ENCODE measurements around the gene CDRT15L2.
"Not testable (repeated sequence)": the region's sequence is repeated elsewhere in the genome, so short reads cannot be mapped to it uniquely, and the experiment has no call there.

CDRT15L2 gene

DNA sequence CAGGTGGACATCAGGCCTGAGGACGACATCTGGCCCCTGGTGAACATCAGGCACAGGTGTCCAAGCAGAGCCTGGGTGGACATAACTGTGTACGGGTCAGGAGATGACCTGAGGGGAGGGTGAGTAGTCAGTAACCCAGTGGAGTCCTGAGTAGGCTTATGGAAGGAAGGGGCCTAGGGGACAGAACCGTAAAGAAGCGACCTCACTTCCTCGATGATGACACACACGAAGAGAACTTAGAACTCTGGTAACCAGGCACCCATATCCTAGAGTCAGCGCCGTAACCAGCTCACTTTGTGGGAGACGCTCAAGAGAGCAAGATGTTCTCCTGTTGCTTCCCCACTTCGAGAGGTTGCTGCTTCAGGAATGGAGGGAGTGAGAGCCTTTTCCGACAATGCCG, at the start of gene CDRT15L2:
Gene CDRT15L2, plus strand, starts transcription at position 301 of the 400 bp plus-strand sequence. Its CDS starts 20 bp downstream, at position 321.
- DNase-seq (ENCODE audit: low read depth), result not testable (repeated sequence)

DNA sequence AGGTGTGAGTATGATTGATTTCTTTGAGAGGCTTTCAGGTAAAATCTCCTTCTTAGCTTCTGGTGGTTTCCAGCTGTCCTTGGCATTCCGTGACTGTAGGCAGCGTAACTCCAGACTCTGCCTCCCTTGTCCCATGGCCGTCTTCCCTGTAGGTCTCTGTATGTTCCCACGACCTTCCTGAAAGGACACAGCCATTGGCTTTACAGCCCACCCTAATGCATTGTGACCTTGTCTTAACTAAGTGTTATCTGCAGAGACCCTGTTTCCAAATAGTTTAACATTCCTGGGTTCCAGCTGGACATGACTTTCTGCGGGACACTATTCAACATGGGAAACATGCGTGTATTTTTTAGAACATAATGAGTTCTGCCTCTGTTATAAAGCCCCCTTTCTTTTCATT, 49.4 kb upstream of the CDRT15L2 start:
- H3K4me3 ChIP-seq (ENCODE audit: control insufficient read depth, low read depth, low read length); DNase-seq (ENCODE audit: low read depth): not testable (repeated sequence)

More for the DNA sequence above, at the start of gene CDRT15L2:
- H3K4me3 ChIP-seq (ENCODE audit: control insufficient read depth, low read depth, low read length), result not testable (repeated sequence)

DNA sequence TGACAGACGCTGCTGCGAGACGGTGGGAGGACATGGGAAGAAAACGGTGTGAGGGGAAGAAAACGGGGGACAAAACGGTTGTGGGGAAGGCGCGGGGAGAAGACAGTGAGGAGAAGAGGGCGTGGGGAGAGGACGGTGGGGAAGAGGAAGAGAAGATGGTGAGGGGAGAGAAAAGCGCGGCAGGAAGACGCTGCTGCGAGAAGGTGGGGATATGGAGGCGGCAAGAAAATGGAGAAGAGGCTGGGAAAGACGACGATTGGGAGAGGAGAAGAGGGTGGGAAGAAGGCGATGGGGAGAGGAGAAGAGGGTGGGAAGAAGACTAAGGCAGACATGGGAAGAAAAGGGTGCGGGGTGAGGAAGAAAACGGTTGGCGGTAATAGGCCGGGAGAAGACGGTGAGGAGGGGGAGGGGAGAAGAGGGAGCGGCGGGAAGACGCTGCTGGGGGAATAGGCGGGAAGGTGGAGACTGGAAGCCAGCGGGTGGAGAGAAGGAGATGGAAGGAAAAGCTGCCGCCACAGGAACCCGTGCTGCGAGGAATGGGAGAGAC, 46.9 kb upstream of the CDRT15L2 start:
- peak overlapping the region; percentile 41 for H3K4me3 ChIP-seq (ENCODE audit: control insufficient read depth, low read depth, low read length)
- peak; percentile 36 for DNase-seq (ENCODE audit: low read depth)

DNA sequence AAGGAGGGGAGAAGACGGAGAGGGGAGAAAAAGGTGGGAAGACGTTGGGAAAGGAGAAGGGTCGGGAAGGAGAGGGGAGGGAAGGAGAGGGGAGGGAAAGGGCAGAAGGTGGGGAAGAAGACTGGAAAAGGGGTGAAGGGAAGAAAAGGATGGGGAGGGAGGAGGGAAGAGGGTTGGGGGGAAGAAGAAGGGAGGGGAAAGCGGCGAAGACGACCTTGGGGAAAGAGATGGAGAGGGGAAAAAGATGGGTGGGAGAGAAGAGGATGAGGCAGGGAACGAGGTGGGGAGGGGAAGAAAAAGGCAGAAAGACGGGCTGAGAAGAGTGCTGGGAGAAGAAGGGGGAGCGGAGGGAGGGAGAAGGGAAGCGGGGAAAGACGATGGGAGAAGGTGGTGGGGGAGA, 46.3 kb upstream of the CDRT15L2 start:
- DNase-seq (ENCODE audit: low read depth), result not testable (repeated sequence)

DNA sequence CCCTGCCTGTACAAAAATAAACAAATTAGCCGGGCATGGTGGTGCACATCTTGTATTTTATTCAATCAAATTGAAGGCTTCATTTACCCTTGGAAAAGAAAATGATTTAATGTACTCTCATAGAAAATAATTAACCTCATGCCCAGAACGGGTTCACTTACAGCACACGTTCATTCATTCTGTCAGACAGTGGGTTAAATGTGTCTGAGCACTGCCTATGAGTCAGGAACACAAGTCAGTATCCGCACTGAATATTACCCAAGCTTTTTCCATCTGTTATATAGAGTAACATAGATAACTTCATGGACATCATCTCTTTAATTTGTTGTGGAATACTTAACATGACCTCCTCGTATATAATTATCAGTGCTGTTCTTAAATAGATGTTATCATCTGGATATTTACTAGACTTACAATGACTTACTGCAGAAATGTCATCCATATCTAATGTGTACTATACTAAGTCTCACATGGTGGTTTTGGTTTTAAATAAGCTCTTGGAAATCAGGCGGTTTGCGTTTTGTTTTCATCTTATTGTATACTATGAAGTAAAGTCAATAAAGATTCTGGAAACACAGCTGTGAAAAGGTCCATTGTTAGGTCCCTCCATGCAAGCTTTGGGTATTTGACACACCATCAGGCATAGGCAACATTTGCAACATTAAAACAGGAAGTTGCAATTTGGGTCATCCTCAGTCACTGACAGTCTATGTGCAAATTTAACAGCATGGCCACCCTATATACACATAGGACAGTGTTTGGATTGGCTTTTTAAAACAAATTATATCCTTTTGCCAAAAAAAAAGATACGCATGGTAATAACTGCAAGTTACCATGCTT, 44.6 kb upstream of the CDRT15L2 start:
- peak; percentile 12 for DNase-seq (ENCODE audit: low read depth)
- not testable (repeated sequence) for H3K4me3 ChIP-seq (ENCODE audit: control insufficient read depth, low read depth, low read length)

More for the DNA sequence above, 46.3 kb upstream of the CDRT15L2 start:
- H3K4me3 ChIP-seq (ENCODE audit: control insufficient read depth, low read depth, low read length), result peak overlapping the region; percentile 45

DNA sequence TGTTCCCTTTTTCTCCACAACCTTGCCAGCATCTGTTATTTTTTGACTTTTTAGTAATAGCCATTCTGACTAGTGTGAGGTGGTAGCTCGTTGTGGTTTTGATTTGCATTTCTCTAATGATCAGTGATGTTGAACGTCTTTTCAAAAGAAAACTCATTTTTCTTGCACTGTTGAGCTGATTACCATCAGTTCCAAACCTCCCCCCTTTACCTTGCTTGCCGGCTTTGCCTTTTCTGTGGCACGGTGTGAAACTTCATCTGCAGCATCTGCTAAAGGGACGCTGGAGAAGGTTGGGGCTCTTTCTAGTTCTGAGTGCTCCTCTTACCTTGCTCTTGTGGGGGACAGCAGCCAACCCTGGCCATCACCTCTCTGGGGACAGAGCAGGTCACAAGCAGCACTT, 39.1 kb upstream of the CDRT15L2 start:
- DNase-seq (ENCODE audit: low read depth); H3K4me3 ChIP-seq (ENCODE audit: control insufficient read depth, low read depth, low read length): not testable (repeated sequence)

DNA sequence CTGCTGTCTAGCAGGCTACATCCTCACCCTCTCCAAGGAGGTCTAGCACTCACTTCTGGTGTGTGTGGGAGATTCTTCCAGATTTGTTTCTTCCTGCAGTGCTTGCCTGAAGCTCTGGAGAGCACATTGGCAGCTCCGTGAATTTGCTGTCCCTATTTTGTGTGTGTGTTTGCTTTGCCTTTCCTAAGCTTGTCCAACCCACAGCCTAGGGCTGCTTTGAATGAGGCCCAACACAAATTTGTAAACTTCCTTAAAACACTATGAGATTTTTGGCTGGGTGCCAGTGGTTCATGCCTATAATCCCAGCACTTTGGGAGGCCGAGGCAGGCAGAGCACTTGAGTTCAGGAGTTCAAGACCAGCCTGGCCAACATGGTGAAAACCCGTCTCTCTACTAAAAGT, 38.7 kb upstream of the CDRT15L2 start:
- not testable (repeated sequence) for H3K4me3 ChIP-seq (ENCODE audit: control insufficient read depth, low read depth, low read length)
- peak; percentile 5 for DNase-seq (ENCODE audit: low read depth)

DNA sequence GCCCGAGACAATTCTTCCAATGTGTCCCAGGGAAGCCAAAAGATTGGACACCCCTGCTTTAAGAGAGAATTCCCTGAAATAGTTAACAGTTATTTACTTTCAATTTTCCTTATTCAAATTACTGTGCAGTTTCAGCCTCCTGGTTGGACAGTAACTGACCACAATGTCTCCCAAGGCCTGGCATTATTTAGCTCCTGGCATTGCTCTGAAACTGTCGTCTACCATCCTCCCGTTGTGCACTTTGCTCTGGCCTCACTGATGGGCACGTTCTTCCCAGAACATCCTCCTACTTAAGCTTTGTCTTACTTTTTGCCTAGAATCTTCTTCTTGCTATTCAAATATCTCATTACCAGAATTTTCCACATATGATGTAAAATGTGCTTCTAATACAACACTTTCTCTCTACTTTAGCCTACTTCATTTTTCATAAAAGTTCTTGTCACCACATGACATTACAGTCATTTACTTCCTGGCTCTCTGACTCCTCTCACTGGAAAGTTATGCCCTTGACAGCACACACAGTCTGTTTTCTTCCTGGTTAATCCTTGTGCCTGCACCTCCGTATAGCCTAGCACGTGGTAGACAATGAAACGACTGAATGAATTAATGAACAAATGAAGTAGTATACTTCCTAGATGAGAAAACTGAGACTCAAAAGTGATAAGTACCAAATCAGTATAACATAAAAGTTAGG, 37.5 kb upstream of the CDRT15L2 start:
- DNase-seq (ENCODE audit: low read depth), result peak; percentile 11
- not testable (repeated sequence) for H3K4me3 ChIP-seq (ENCODE audit: control insufficient read depth, low read depth, low read length)

DNA sequence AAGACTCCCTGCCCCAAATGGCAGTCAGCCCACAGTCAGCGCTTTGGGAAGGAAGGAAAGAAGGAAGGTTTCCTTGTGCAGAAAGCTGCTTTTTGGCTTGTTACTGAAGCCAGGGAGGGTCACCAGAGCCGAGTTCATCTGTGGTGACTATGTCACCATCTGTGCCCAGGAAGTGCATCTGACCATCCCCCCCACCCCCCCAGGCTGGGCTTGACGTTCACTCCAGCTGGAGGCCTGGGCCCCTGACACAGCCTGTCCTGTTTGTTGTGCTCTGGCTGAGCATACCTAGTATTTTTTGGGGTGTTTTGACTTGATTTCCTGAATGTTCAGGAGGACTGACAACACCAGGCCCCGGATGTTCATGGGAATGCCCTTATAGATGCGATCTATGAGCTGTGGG, 31.6 kb upstream of the CDRT15L2 start:
- H3K4me3 ChIP-seq (ENCODE audit: control insufficient read depth, low read depth, low read length); DNase-seq (ENCODE audit: low read depth): not testable (repeated sequence)

DNA sequence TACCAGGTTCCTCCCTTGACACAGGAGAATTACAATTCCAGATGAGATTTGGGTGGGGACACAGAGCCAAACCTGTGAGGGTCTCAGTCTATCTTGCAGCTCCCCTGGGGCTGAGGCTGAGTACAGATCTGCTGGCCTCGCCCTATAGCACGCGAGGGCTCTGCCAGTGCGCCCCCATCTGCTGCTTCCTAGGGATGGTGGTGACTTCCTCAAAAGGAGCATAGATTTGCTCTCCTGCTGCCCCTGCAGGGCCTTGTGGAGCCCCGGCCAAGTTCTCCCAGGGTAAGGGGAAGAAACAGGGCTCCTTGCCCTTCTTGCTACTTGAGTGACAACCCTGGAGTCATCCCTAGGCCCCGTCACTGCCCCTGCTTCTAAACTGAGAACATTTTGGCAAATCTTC, 26.6 kb upstream of the CDRT15L2 start:
- DNase-seq (ENCODE audit: low read depth), result not testable (repeated sequence)

DNA sequence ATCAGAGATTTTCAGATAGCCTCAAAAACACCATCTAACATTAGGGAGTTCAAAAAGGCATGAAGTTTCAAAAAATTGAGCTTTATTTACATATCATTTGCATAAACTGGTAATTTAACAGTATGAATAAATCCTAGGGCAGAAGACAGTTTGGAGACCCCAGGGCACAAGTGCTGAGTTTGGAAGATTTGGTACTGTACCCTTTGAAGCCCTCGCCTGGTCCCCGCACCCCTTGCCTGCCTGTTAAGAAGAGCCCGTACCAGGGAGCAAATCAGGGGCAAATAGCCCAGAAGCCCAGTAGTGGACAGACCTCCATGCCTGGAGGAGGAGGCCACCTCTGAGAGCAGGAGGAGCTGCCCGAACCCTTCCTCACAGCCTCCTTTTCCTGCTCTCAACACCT, 24.8 kb upstream of the CDRT15L2 start:
- not testable (repeated sequence) for DNase-seq (ENCODE audit: low read depth); H3K4me3 ChIP-seq (ENCODE audit: control insufficient read depth, low read depth, low read length)

More for the DNA sequence above, 26.6 kb upstream of the CDRT15L2 start:
- not testable (repeated sequence) for H3K4me3 ChIP-seq (ENCODE audit: control insufficient read depth, low read depth, low read length)

DNA sequence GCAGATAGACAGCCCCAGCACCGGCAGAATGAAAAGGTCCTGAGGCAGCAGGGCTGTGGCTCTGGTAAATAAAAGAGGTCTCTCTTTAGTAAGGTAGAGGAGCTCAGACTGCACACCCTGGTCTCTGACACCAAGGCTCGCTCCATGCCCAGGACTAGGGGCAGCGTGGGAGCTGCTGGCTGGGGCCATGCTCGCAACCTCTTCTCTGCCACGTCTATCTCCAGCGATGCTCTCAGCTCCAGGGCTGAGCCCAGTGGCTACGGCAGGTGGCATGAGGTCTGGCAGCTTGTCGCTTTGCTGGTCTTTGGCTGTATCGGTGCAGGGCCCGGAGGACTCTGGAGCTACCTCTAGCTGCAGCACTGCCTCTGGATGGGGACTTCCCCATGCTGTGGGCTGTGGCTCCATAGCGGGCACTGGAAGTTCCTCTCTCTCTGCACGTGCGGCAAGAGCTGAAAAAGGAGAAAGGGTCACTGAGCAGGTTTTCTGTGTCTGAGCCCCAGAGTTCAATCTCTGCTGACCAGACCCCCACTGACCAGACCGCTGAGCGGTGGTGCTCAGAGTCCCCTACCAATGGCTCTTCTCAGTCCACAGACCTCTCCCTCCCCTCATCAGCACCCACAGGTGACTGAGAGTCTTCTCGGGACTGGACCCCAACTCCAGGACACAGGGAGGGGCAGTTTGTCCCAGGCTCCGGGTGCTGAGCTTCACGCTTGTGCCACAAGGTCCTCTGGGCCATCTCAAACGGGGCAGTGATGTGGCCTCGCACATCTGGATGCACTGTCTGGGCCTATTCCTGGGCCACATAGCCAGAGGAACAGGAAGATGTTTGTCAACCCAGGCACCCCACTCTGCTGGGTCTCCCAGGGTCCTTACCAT, 24.2 kb upstream of the CDRT15L2 start:
- DNase-seq (ENCODE audit: low read depth); H3K4me3 ChIP-seq (ENCODE audit: control insufficient read depth, low read depth, low read length): not testable (repeated sequence)

DNA sequence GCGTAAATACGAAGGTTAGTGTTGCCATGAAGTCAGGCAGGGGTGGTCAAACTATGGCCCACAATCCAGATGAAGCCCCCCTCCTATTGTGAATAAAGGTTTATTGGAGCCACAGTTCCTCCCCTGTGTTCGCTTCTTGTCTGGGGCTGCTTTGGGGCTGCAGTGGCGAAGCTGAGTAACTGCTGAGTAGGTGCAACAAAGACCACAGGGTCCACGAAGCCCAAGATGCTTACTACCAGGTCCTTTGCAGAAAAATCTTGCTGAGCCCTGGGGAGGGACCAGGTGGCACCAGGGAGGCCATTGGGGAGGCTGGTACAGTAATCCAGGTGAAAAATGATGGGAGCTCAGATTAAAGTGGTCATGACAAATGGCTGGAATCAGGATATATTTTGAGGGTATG, 21.4 kb upstream of the CDRT15L2 start:
- DNase-seq (ENCODE audit: low read depth); H3K4me3 ChIP-seq (ENCODE audit: control insufficient read depth, low read depth, low read length): not testable (repeated sequence)

DNA sequence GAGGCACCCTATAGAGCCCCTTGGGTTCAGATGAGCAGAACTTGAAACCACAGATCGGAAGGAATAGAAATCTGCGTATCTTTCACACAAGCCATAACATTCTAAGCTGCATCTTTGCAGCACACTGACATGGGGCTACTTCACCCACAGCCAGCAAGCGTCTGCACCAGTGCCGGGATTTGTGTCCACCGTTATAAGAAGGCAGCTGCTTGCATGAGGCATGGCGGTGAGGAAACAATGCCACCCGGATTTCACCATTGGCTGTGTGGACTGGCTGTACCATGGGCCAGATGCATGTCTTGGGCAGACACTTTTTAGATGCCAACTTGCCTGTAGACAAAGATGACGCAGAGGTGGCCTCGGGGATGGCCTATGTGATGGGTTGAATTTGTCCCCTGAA, 20.5 kb upstream of the CDRT15L2 start:
- not testable (repeated sequence) for H3K4me3 ChIP-seq (ENCODE audit: control insufficient read depth, low read depth, low read length); DNase-seq (ENCODE audit: low read depth)

Measured in fibroblast of mammary gland (primary cell).